Measurements from ENCODE around the gene SPACA5B. TPM values are rescaled to one million over a fixed set of nuclear protein-coding genes. Genes with fewer than 3 reads are reported as not detected.
"Not testable (repeated sequence)": the region's sequence is repeated elsewhere in the genome, so short reads cannot be mapped to it uniquely, and the experiment has no call there.

The SPACA5B gene
- total and polyA plus RNA-seq, 2 donors, result not detected

GRCh38 chrX:48153769-48154168 is 23.3 kb downstream of the SPACA5B start:
- Histone ChIP-seq H3K36me3 (ENCODE audit: insufficient read depth) (no peaks in the 10 kb centered on the region), H3K4me1 (ENCODE audit: insufficient read depth) (no peaks in the 10 kb centered on the region), H3K4me3 (ENCODE audit: low read depth, low read length) (no peak overlapping the region), H3K27ac (ENCODE audit: low read depth) (no peak overlapping the region)
- no peak for DNase-seq (ENCODE audit: extremely low spot score)
- 82% methylated on average over 10 of the region's 10 CpGs for WGBS

- H3K4me1 ChIP-seq (ENCODE audit: insufficient read depth), result no peaks in the 10 kb centered on the region
- H3K4me3 ChIP-seq (ENCODE audit: low read depth, low read length), result no peak overlapping the region
- WGBS, result 66% methylated on average over 2 of the region's 2 CpGs
- H3K27ac ChIP-seq (ENCODE audit: low read depth), result no peak overlapping the region
- no peaks in the 10 kb centered on the region for H3K36me3 ChIP-seq (ENCODE audit: insufficient read depth)
- DNase-seq (ENCODE audit: extremely low spot score), result no peak
Observed at GRCh38 chrX:48154796-48155195, 24.4 kb downstream of the SPACA5B start.

GRCh38 chrX:48156014-48156413 is 25.6 kb downstream of the SPACA5B start:
- WGBS, result 92% methylated on average over 12 of the region's 12 CpGs

GRCh38 chrX:48165241-48165640 is 34.8 kb downstream of the SPACA5B start:
- no peaks in the 10 kb centered on the region for H3K4me1 ChIP-seq (ENCODE audit: insufficient read depth)
- H3K36me3 ChIP-seq (ENCODE audit: insufficient read depth), result no peaks in the 10 kb centered on the region
- H3K4me3 ChIP-seq (ENCODE audit: low read depth, low read length), result no peak overlapping the region
- H3K27ac ChIP-seq (ENCODE audit: low read depth), result no peak overlapping the region
- DNase-seq (ENCODE audit: extremely low spot score), result no peak
- WGBS, result 78% methylated on average over 12 of the region's 12 CpGs

More at GRCh38 chrX:48156014-48156413, 25.6 kb downstream of the SPACA5B start:
- no peak for DNase-seq (ENCODE audit: extremely low spot score)
- H3K36me3 ChIP-seq (ENCODE audit: insufficient read depth), result no peaks in the 10 kb centered on the region
- no peak overlapping the region for H3K4me3 ChIP-seq (ENCODE audit: low read depth, low read length)
- H3K4me1 ChIP-seq (ENCODE audit: insufficient read depth), result no peaks in the 10 kb centered on the region
- H3K27ac ChIP-seq (ENCODE audit: low read depth), result no peak overlapping the region

GRCh38 chrX:48166322-48166721 is 35.9 kb downstream of the SPACA5B start:
- H3K36me3 ChIP-seq (ENCODE audit: insufficient read depth); H3K4me1 ChIP-seq (ENCODE audit: insufficient read depth); H3K27ac ChIP-seq (ENCODE audit: low read depth); DNase-seq (ENCODE audit: extremely low spot score); H3K4me3 ChIP-seq (ENCODE audit: low read depth, low read length): not testable (repeated sequence)
- 70% methylated on average over 6 of the region's 7 CpGs for WGBS

- 85% methylated on average over 4 of the region's 4 CpGs for WGBS
Observed at GRCh38 chrX:48179691-48180090, 49.3 kb downstream of the SPACA5B start.

GRCh38 chrX:48180811-48181210 is 50.4 kb downstream of the SPACA5B start:
- H3K36me3 ChIP-seq (ENCODE audit: insufficient read depth), result no peaks in the 10 kb centered on the region
- no peak for DNase-seq (ENCODE audit: extremely low spot score)
- H3K27ac ChIP-seq (ENCODE audit: low read depth), result no peak overlapping the region
- 92% methylated on average over 4 of the region's 4 CpGs for WGBS
- H3K4me1 ChIP-seq (ENCODE audit: insufficient read depth), result no peaks in the 10 kb centered on the region
- no peak overlapping the region for H3K4me3 ChIP-seq (ENCODE audit: low read depth, low read length)

More at GRCh38 chrX:48179691-48180090, 49.3 kb downstream of the SPACA5B start:
- no peak for DNase-seq (ENCODE audit: extremely low spot score)
- no peaks in the 10 kb centered on the region for H3K36me3 ChIP-seq (ENCODE audit: insufficient read depth)
- H3K4me3 ChIP-seq (ENCODE audit: low read depth, low read length), result no peak overlapping the region
- no peak overlapping the region for H3K27ac ChIP-seq (ENCODE audit: low read depth)
- H3K4me1 ChIP-seq (ENCODE audit: insufficient read depth), result no peaks in the 10 kb centered on the region

GRCh38 chrX:48181882-48182281 is 51.5 kb downstream of the SPACA5B start:
- not testable (repeated sequence) for H3K27ac ChIP-seq (ENCODE audit: low read depth); H3K4me1 ChIP-seq (ENCODE audit: insufficient read depth); DNase-seq (ENCODE audit: extremely low spot score); H3K36me3 ChIP-seq (ENCODE audit: insufficient read depth); H3K4me3 ChIP-seq (ENCODE audit: low read depth, low read length)
- WGBS, result 61% methylated on average over 5 of the region's 5 CpGs

Small RNA genes within 50 kb of the gene (small RNA-seq; reads per million reads assigned to genes)
- gene AC245047.7 (not detected), gene RNU6-707P (not detected)

Other genes starting within 250 kb of the SPACA5B start
- 11.3 TPM for gene ZNF182, start 126.6 kb upstream of the SPACA5B start, total RNA-seq
- gene ZNF182, start 126.6 kb upstream of the SPACA5B start, polyA plus RNA-seq, result 3.5 TPM
- not detected for gene SPACA5, start 123.6 kb upstream of the SPACA5B start, total RNA-seq
- gene SPACA5, start 123.6 kb upstream of the SPACA5B start, polyA plus RNA-seq, result not detected
- 9.5 TPM for gene ZNF630, start 59.0 kb upstream of the SPACA5B start, total RNA-seq
- 3.2 TPM for gene ZNF630, start 59.0 kb upstream of the SPACA5B start, polyA plus RNA-seq
- not detected for gene SSX5, start 66.2 kb downstream of the SPACA5B start, total RNA-seq
- gene SSX5, start 66.2 kb downstream of the SPACA5B start, polyA plus RNA-seq, result not detected
- not detected for gene SSX1, start 124.8 kb downstream of the SPACA5B start, total RNA-seq
- gene SSX1, start 124.8 kb downstream of the SPACA5B start, polyA plus RNA-seq, result not detected
- not detected for gene SSX3, start 226.1 kb downstream of the SPACA5B start, total RNA-seq
- not detected for gene SSX3, start 226.1 kb downstream of the SPACA5B start, polyA plus RNA-seq

All from urinary bladder (tissue), 4 donors.